Common myeloid progenitor, CD34-positive (primary cell): Measurements from ENCODE around the gene DUS1L.

ENCODE experiments used
- CTCF ChIA-PET: fragments of 350-600 bp; sonication (Branson Sonifier 250); formaldehyde crosslinking; loops from one replicate; lab custom pipeline; 2021; ENCODE audit warnings: antibody characterized with exemption; lab: Charles Lee
- POLR2A ChIA-PET: fragments of 350-600 bp; sonication (Branson Sonifier 250); formaldehyde crosslinking; loops from one replicate; lab custom pipeline; 2021; ENCODE audit warnings: antibody characterized with exemption; lab: Charles Lee
- DNase-seq, 3 donors: peaks; one replicate each; pipeline versions ENCODE4 v3.0.0 to v3.0.0-alpha.2; 2013
- H3K27ac ChIP-seq, 2 experiments: 1 replicate in 1 of 2; 2 replicates in 1 of 2; pipeline ENCODE4 v1.7.0; 2013; ENCODE audit warnings: inconsistent platforms in 2 of 2, low read length in 2 of 2, mild to moderate bottlenecking in 2 of 2, low read depth in 1 of 2, moderate library complexity in 1 of 2; ENCODE audit not compliant: severe bottlenecking in 2 of 2, insufficient read depth in 1 of 2, poor library complexity in 1 of 2
- H3K27me3 ChIP-seq, 5 experiments: replicated peaks in 2 of 5; 1 replicate in 3 of 5; 2 replicates in 2 of 5; pipeline versions ENCODE4 v1.6.1 to v1.7.0; 2013; ENCODE audit warnings: low read length in 4 of 5, mild to moderate bottlenecking in 2 of 5, moderate library complexity in 2 of 5, inconsistent platforms in 1 of 5; ENCODE audit not compliant: insufficient read depth in 5 of 5, control insufficient read depth in 4 of 5
- H3K36me3 ChIP-seq, 4 experiments: 1 replicate in 2 of 4; 2 replicates in 2 of 4; pipeline versions ENCODE4 v1.6.1 to v1.7.0; 2013; ENCODE audit warnings: low read length in 3 of 4, control low read depth in 1 of 4, mild to moderate bottlenecking in 1 of 4; ENCODE audit not compliant: control insufficient read depth in 4 of 4, insufficient read depth in 4 of 4
- H3K4me1 ChIP-seq, 4 experiments: 1 replicate in 3 of 4; 2 replicates in 1 of 4; pipeline versions ENCODE4 v1.6.1 to v1.7.1; 2013; ENCODE audit warnings: low read length in 3 of 4, mild to moderate bottlenecking in 3 of 4, control low read depth in 1 of 4, inconsistent platforms in 1 of 4, moderate library complexity in 1 of 4; ENCODE audit not compliant: control insufficient read depth in 4 of 4, insufficient read depth in 4 of 4; ENCODE audit errors: control extremely low read depth in 1 of 4
- H3K4me3 ChIP-seq, 7 experiments: 1 replicate in 4 of 7; 2 replicates in 3 of 7; pipeline versions ENCODE4 v1.5.1 to v1.7.0; 2013; ENCODE audit warnings: mild to moderate bottlenecking in 7 of 7, low read length in 6 of 7, moderate library complexity in 6 of 7, inconsistent platforms in 2 of 7, low read depth in 2 of 7, control low read depth in 1 of 7; ENCODE audit not compliant: insufficient read depth in 4 of 7, control insufficient read depth in 1 of 7; ENCODE audit errors: extremely low read depth in 1 of 7
- H3K9me3 ChIP-seq, 5 experiments: 1 replicate in 4 of 5; 2 replicates in 1 of 5; pipeline versions ENCODE4 v1.6.1 to v1.7.1; 2013; ENCODE audit warnings: low read length in 4 of 5, mild to moderate bottlenecking in 2 of 5, inconsistent platforms in 1 of 5, low read depth in 1 of 5, moderate library complexity in 1 of 5; ENCODE audit not compliant: control insufficient read depth in 4 of 5, insufficient read depth in 2 of 5; ENCODE audit errors: control extremely low read depth in 1 of 5
- WGBS: methylation state at CpG from one replicate; pipeline ENCODE4 v1.1.5; 2013; ENCODE audit not compliant: insufficient coverage; 5-methylcytosine and 5-hydroxymethylcytosine counted together

The DUS1L gene

DNA sequence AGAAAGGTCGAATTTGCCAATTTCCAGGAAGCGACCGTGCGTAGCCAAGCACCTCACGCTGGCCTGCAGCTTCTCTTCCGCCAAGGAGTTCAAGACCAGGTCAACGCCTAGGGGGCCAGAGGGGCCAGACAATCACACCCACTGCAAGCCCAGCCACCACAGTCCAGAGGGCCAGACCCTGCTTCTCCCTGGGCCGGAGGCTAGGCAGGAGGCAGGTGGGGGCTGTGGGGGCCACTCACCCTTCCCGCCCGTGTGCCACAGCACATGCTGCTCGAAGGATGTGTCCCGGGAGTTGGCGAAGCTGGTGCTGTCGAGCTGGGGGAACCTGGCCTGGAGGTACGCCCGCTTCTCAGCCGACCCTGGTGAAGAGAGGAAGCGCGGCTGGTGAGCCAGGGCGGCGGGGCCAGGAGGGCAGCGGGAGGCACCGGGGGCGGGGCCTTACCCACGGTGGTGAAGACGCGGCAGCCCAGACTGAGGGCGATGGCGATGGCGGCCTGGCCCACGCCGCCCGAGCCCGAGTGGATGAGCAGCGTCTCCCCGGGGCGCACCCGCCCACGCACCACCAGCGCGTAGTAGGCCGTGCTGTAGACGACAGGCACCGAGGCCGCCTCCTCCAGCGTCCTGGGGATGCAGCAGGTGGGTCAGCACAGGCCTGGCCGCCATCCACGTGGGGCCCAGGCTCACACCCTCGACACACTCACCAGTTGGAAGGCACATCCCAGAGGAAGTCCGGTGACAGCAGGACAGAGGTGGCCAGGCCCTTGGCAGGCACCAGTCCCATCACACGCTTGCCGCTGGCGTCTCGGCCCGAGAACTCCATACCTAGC lies 18.1 kb upstream of the DUS1L start:
- CTCF ChIA-PET, result no interaction called here
- Histone ChIP-seq H3K4me3 (no peak overlapping the region), H3K27me3 (no peaks in the 10 kb centered on the region), H3K4me1 (no peaks in the 10 kb centered on the region), H3K36me3 (peaks cover 3 to 98% (median 70%) of the 10 kb centered on the region in 4 experiments), H3K9me3 (no peaks in the 10 kb centered on the region), H3K27ac (no peak overlapping the region)
- POLR2A ChIA-PET, result no interaction called here
- 96% methylated on average over 45 of the region's 55 CpGs for WGBS
- no peak for DNase-seq

DNA sequence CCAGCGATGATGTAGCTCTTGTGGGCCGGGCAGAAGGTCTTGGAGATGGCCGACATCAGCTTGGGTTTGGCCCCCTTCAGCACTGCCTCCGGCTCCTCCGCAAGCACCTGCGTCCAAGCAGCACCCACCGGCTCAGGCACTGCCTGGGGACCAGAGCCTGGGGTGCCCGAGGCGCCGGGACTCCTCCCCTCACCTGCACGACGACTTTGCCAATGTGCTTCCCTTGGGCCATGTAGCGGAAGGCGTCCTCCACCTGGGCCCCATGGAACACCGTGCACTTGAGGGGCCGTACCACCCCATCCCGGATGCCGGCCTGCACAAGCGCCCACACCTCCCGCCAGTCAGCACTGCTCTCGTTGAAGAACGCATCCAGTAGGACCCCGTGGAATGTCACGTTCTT lies 17.4 kb upstream of the DUS1L start:
- ChIA-PET POLR2A (no interaction called here), CTCF (no interaction called here)
- Histone ChIP-seq H3K27ac (no peak overlapping the region), H3K4me3 (no peak overlapping the region), H3K27me3 (no peaks in the 10 kb centered on the region), H3K4me1 (no peaks in the 10 kb centered on the region), H3K36me3 (peaks cover 3 to 98% (median 68%) of the 10 kb centered on the region in 4 experiments), H3K9me3 (no peaks in the 10 kb centered on the region)
- no peak for DNase-seq
- 99% methylated on average over 23 of the region's 24 CpGs for WGBS

DNA sequence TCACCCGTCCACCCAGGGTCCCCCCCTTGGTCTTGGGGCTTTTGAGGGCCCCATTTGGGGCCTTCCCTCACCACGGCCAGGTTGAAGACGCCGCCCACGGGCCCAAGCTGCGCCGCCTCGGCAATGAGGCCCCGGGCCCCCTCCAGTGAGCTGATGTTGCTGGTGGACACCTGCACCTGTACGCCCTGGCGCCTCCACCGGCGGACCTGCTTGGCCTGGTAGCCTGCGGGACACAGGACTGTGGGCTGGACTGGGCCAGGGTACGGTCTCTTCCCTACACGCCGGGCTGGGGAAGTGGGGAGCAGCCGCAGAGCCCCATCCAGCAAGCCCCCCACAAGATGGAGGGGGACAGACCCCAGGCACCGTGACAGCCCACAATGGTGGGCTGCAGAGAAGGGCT lies 16.9 kb upstream of the DUS1L start:
- WGBS, result 94% methylated on average over 19 of the region's 19 CpGs
- CTCF ChIA-PET, result no interaction called here
- POLR2A ChIA-PET, result no interaction called here

DNA sequence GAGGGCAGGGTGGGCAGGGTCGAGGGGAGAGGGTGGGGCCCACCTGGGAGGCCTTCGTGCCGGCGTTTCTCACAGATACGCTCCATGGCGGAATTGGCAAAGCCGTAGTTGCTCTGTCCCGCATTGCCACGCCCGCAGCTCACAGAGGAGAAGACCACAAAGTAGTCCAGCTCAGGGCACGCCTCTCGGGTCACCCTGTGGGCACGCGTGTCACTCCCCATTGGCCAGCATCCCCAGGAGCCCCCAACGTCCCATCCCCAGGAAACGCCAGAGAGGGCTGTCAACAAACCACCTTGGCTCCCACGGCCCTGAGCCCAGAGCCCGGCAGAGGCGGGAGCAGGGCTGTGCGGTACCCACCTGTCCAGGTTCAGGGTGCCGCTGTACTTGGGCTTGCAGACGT lies 16.4 kb upstream of the DUS1L start:
- Histone ChIP-seq H3K27ac (no peak overlapping the region), H3K9me3 (no peaks in the 10 kb centered on the region), H3K4me3 (no peak overlapping the region), H3K4me1 (no peaks in the 10 kb centered on the region), H3K27me3 (no peaks in the 10 kb centered on the region), H3K36me3 (peaks cover 3 to 90% (median 61%) of the 10 kb centered on the region in 4 experiments)
- WGBS, result 96% methylated on average over 22 of the region's 22 CpGs
- POLR2A ChIA-PET, result no interaction called here
- DNase-seq, result no peak
- CTCF ChIA-PET, result no interaction called here

More for the DNA sequence above, 16.9 kb upstream of the DUS1L start:
- H3K27ac ChIP-seq, result no peak overlapping the region
- peaks cover 3 to 95% (median 65%) of the 10 kb centered on the region in 4 experiments for H3K36me3 ChIP-seq
- no peak for DNase-seq
- H3K4me1 ChIP-seq, result no peaks in the 10 kb centered on the region
- no peaks in the 10 kb centered on the region for H3K27me3 ChIP-seq
- no peaks in the 10 kb centered on the region for H3K9me3 ChIP-seq
- no peak overlapping the region for H3K4me3 ChIP-seq

DNA sequence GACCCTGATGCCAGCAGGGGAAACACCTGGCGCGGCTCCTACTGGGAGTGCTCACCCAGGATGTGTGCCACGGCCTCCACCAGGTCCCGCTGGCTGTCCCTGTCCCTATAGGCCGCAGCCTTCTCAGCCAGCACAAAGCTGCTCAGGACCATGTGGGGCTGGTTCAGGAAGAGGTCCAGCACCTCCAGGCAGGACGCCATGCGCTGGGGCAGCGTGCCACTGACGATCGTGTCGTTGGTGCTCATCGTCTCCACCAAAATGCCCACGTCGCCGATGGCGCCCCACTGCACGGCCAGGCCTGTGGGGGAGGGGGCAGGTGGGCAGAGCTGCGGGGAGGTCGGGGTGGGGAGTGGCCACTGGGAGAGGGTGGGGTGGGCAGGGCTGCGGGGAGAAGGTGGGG lies 15.9 kb upstream of the DUS1L start:
- Histone ChIP-seq H3K27ac (no peak overlapping the region), H3K36me3 (peaks cover 3 to 89% (median 58%) of the 10 kb centered on the region in 4 experiments), H3K27me3 (no peaks in the 10 kb centered on the region), H3K9me3 (no peaks in the 10 kb centered on the region), H3K4me1 (no peaks in the 10 kb centered on the region), H3K4me3 (no peak overlapping the region)
- POLR2A ChIA-PET, result interaction anchor here (1.4 kb wide), 1 partner anchor 17 kb away, joined by 3 read pairs; the partner anchor contains the start of gene FASN
- no peak for DNase-seq
- over 99% methylated on average over 17 of the region's 20 CpGs for WGBS
- CTCF ChIA-PET, result interaction anchor here (1.6 kb wide), 1 partner anchor 17 kb away, joined by 4 read pairs; no protein-coding TSS in a partner anchor

DNA sequence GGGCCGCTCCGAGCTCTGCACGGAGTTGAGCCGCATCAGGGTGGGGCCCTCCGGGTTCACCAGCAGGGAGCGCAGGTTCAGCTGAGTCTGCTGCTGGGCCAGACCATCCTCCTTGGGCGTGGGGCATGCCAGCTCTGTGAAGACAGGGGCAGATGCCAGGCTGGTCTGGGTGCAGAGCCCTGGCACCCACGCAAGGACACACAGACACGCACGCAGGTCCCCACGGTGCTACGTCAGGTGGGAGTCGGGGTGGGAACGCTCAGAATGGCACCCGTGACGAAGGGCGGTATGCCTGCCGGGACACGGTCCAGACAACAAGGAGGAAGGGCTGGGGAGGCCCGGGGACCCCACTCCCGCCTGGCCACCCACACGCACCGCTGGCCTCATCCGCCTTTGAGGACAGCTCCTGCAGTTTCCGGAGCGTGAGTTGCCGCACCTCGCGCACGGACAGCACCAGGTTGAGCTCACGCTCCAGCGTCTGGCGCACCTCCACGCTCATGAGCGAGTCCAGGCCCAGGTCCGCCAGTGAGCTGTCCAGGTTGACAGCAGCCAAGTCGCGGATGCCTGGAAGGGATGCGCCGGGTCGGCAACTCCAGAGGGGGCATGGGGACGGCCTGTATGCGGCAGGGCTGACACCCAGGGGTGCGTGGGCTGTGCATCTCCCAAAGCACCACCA lies 15.3 kb upstream of the DUS1L start:
- Histone ChIP-seq H3K4me1 (no peaks in the 10 kb centered on the region), H3K27me3 (no peaks in the 10 kb centered on the region), H3K27ac (no peak overlapping the region), H3K9me3 (no peaks in the 10 kb centered on the region), H3K36me3 (peaks cover 3 to 83% (median 55%) of the 10 kb centered on the region in 4 experiments), H3K4me3 (no peak overlapping the region)
- 98% methylated on average over 43 of the region's 44 CpGs for WGBS
- ChIA-PET POLR2A (interaction anchor here (0.7 to 1.4 kb wide), 2 partner anchors 9 to 17 kb away, joined by 3 read pairs; partner anchors contain the start of gene FASN), CTCF (interaction anchor here (1.6 kb wide), 1 partner anchor 18 kb away, joined by 4 read pairs; no protein-coding TSS in a partner anchor)
- no peak for DNase-seq
